SK-N-SH (cell line): Measurements from ENCODE around the gene CDC42EP3. TPM values are rescaled to one million over a fixed set of nuclear protein-coding genes. Genes with fewer than 3 reads are reported as not detected.

Experiments
- CTCF ChIA-PET: fragments of 300-600, 350-600 bp; formaldehyde crosslinking; extraction: SDS; loops from one replicate; lab custom pipeline; 2021; lab: Yijun Ruan, JAX
- POLR2A ChIA-PET: fragments of 350-600 bp; sonication (Branson Sonifier 250); formaldehyde crosslinking; extraction: SDS; loops from one replicate; lab custom pipeline; 2020; ENCODE audit warnings: antibody characterized with exemption, inconsistent platforms; lab: Yijun Ruan, JAX
- DNase-seq: peaks from one replicate; pipeline ENCODE4 v3.0.0; 2012
- H2AFZ ChIP-seq: fragments of 200-600 bp; sonication (generic); 2 replicates; pipeline ENCODE4 v1.8.1; 2016; ENCODE audit warnings: antibody characterized with exemption, mild to moderate bottlenecking, low read depth
- H3F3A ChIP-seq: fragments of 200-600 bp; sonication (generic); replicated peaks from 2 replicates; pipeline ENCODE3; 2016; ENCODE audit warnings: antibody characterized with exemption, mild to moderate bottlenecking; ENCODE audit not compliant: insufficient read depth
- H3K27ac ChIP-seq, 2 experiments: fragments of 200-500 bp in 1 of 2; fragments of 200-600 bp in 1 of 2; sonication (Bioruptor generic) in 1 of 2; sonication (generic), shearing (Covaris generic) in 1 of 2; 2 replicates each; pipeline versions ENCODE4 v1.5.1 to v1.6.1; 2014 to 2016; ENCODE audit warnings: low read depth in 2 of 2, inconsistent platforms in 1 of 2, low read length in 1 of 2, mild to moderate bottlenecking in 1 of 2, mixed read lengths in 1 of 2
- H3K27me3 ChIP-seq: fragments of 200-600 bp; sonication (generic), shearing (Covaris generic); 2 replicates; pipeline ENCODE4 v1.6.1; 2016; ENCODE audit warnings: mixed run types; ENCODE audit not compliant: insufficient read depth
- H3K36me3 ChIP-seq, 2 experiments: fragments of 200-500 bp in 1 of 2; fragments of 200-600 bp in 1 of 2; sonication (Bioruptor generic) in 1 of 2; sonication (generic) in 1 of 2; replicated peaks in 1 of 2; 2 replicates each; pipeline versions ENCODE3 to v1.5.1; 2014 to 2016; ENCODE audit warnings: low read length in 1 of 2, mild to moderate bottlenecking in 1 of 2; ENCODE audit not compliant: insufficient read depth in 2 of 2, control insufficient read depth in 1 of 2
- H3K4me1 ChIP-seq, 2 experiments: fragments of 200-500 bp in 1 of 2; fragments of 200-600 bp in 1 of 2; sonication (Bioruptor generic) in 1 of 2; sonication (generic), shearing (Covaris generic) in 1 of 2; 2 replicates each; pipeline versions ENCODE4 v1.5.1 to v1.6.1; 2014 to 2016; ENCODE audit warnings: low read depth in 1 of 2, low read length in 1 of 2, mixed run types in 1 of 2; ENCODE audit not compliant: insufficient read depth in 2 of 2, control insufficient read depth in 1 of 2
- H3K4me2 ChIP-seq: fragments of 200-600 bp; sonication (generic), shearing (Covaris generic); 2 replicates; pipeline ENCODE4 v1.6.1; 2017; ENCODE audit warnings: mixed run types
- H3K4me3 ChIP-seq, 2 experiments: fragments of 200-500 bp in 1 of 2; fragments of 200-600 bp in 1 of 2; sonication (Bioruptor generic) in 1 of 2; sonication (generic), shearing (Covaris generic) in 1 of 2; 2 replicates each; pipeline versions ENCODE4 v1.5.1 to v1.8.1; 2014 to 2016; ENCODE audit warnings: low read depth in 2 of 2, inconsistent platforms in 1 of 2, low read length in 1 of 2, mild to moderate bottlenecking in 1 of 2, mixed read lengths in 1 of 2, moderate library complexity in 1 of 2
- H3K79me2 ChIP-seq: fragments of 200-600 bp; sonication (generic); 2 replicates; pipeline ENCODE4 v1.8.1; 2017; ENCODE audit warnings: mild to moderate bottlenecking; ENCODE audit not compliant: insufficient read depth
- H3K9ac ChIP-seq: fragments of 200-600 bp; sonication (generic); 2 replicates; pipeline ENCODE4 v1.6.1; 2017; ENCODE audit warnings: mixed run types
- H3K9me2 ChIP-seq: fragments of 200-600 bp; sonication (generic); 2 replicates; pipeline ENCODE4 v1.6.1; 2017; ENCODE audit warnings: mixed run types
- H3K9me3 ChIP-seq: fragments of 200-600 bp; sonication (generic); 2 replicates; pipeline ENCODE4 v1.6.1; 2017; ENCODE audit warnings: mixed run types, mild to moderate bottlenecking, moderate library complexity
- H4K20me1 ChIP-seq: fragments of 200-600 bp; sonication (generic); 2 replicates; pipeline ENCODE4 v1.6.1; 2017; ENCODE audit warnings: mild to moderate bottlenecking, mixed run types; ENCODE audit not compliant: insufficient read depth
- ELF1 ChIP-seq: IDR thresholded peaks from 2 replicates; pipeline ENCODE4 v1.4.0; 2012
- EZH2phosphoT487 ChIP-seq: fragments of 200-600 bp; sonication (generic); IDR thresholded peaks from 2 replicates; pipeline ENCODE4 v1.6.1; 2017; ENCODE audit warnings: low read depth, mixed run types, mild to moderate bottlenecking, antibody characterized with exemption, moderate library complexity, borderline replicate concordance
- FOSL2 ChIP-seq: IDR thresholded peaks from 2 replicates; pipeline ENCODE4 v1.4.0; 2012; ENCODE audit warnings: low read depth, mild to moderate bottlenecking, moderate library complexity, borderline replicate concordance
- FOXM1 ChIP-seq: IDR thresholded peaks from 2 replicates; pipeline ENCODE4 v1.4.0; 2012; ENCODE audit warnings: low read depth, mild to moderate bottlenecking
- GABPA ChIP-seq: IDR thresholded peaks from 2 replicates; pipeline ENCODE4 v1.4.0; 2012; ENCODE audit warnings: low read depth, mild to moderate bottlenecking
- IRF3 ChIP-seq: fragments of 150-350 bp; IDR thresholded peaks from 2 replicates; pipeline ENCODE4 v1.6.1; 2016; ENCODE audit warnings: mild to moderate bottlenecking, low read depth, low read length
- MEF2A ChIP-seq: IDR thresholded peaks from 2 replicates; pipeline ENCODE4 v1.4.0; 2012; ENCODE audit warnings: low read depth, borderline replicate concordance
- NFIC ChIP-seq: IDR thresholded peaks from 2 replicates; pipeline ENCODE4 v1.4.0; 2012; ENCODE audit warnings: borderline replicate concordance
- PBX3 ChIP-seq: IDR thresholded peaks from 2 replicates; pipeline ENCODE4; 2012
- POLR2AphosphoS5 ChIP-seq: IDR thresholded peaks from 2 replicates; pipeline ENCODE4 v1.6.1; 2012; ENCODE audit warnings: low read depth, low read length
- RFX5 ChIP-seq: IDR thresholded peaks from 2 replicates; pipeline ENCODE4 v1.6.1; 2012; ENCODE audit warnings: mild to moderate bottlenecking, improper control_type of control experiment, low read length
- SIN3A ChIP-seq: IDR thresholded peaks from 2 replicates; pipeline ENCODE4 v1.6.1; 2012; ENCODE audit warnings: low read depth, mild to moderate bottlenecking, low read length, moderate library complexity, borderline replicate concordance
- TCF12 ChIP-seq: IDR thresholded peaks from 2 replicates; pipeline ENCODE4 v1.4.0; 2012
- WGBS: methylation state at CpG from one replicate; pipeline ENCODE4 v1.1.6; 2017; ENCODE audit warnings: low lambda C conversion rate; 5-methylcytosine and 5-hydroxymethylcytosine counted together
- polyA plus RNA-seq, 3 experiments: library from polyadenylated mRNA; depleted of rRNA; stranded (reverse); fragments of >200 nt; gene quantifications; 2 replicates each; pipeline ENCODE4 v1.2.3, GENCODE V29; 2012
- TF ChIP-seq, protein P1 (sequence below): IDR thresholded peaks from 2 replicates; pipeline ENCODE4 v1.4.0; 2012; ENCODE audit warnings: low read depth, borderline replicate concordance
- TF ChIP-seq, protein P2 (sequence below): IDR thresholded peaks from 2 replicates; pipeline ENCODE4 v1.4.0; 2012; ENCODE audit warnings: low read depth, borderline replicate concordance

The CDC42EP3 gene
- polyA plus RNA-seq, 1 of the 3 experiments (the other 2 are of a cell fraction) = 87.5 TPM

DNA sequence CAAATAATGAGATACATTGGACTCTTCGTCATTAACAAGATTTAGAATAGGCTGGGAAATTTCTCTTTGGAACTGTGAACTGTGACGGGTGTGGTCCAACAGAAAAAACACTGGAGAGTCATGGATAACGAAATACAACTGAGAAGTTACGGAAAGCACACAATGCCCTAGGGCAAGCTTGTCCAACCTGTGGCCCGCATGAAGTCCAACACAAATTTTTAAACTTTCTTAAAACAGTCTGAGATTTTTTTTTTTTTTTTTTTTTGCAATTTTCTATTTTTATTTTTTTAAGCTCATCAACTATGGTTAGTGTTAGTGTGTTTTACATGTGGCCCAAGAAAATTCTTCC lies 27.7 kb downstream of the CDC42EP3 start:
- no peak overlapping the region for H2AFZ ChIP-seq
- ChIA-PET POLR2A (interaction anchor here (0.5 to 0.9 kb wide), 2 partner anchors 27 to 1425 kb away, joined by 3 to 6 read pairs; no protein-coding TSS in a partner anchor), CTCF (interaction anchor here (1.0 to 4.5 kb wide), 6 partner anchors 11 to 248 kb away, joined by 3 to 17 read pairs (median 5); no protein-coding TSS in a partner anchor)
- H3K79me2 ChIP-seq = peaks cover 75% of the 10 kb centered on the region
- H3K27me3 ChIP-seq = no peaks in the 10 kb centered on the region
- no peaks in the 10 kb centered on the region for H3K9me2 ChIP-seq
- TF ChIP-seq GABPA (no peak), POLR2AphosphoS5 (0 out of 2 replicates have a peak, but pooled peaks have one; percentile 1)
- H3K4me3 ChIP-seq = no peak overlapping the region
- H3K4me1 ChIP-seq = peaks cover 52 to 66% of the 10 kb centered on the region in 2 experiments
- peaks cover 19% of the 10 kb centered on the region; the same call in 1 of the 2 replicates for H4K20me1 ChIP-seq
- H3K9ac ChIP-seq = no peak overlapping the region
- peaks cover 84 to 87% of the 10 kb centered on the region in 2 experiments for H3K36me3 ChIP-seq
- H3K4me2 ChIP-seq = no peak overlapping the region
- H3K27ac ChIP-seq = peak overlapping the region; percentile 93 to 95; a peak in 3 of 4 replicates
- H3K9me3 ChIP-seq = no peaks in the 10 kb centered on the region
- H3F3A ChIP-seq = peaks cover 87% of the 10 kb centered on the region
- DNase-seq = no peak
- 97% methylated on average over 5 of the region's 5 CpGs for WGBS

GRCh38 chr2:37642907-37643729 lies 28.3 kb downstream of the CDC42EP3 start:
- peaks cover 78 to 81% of the 10 kb centered on the region in 2 experiments for H3K36me3 ChIP-seq
- POLR2A ChIA-PET = interaction anchor here (0.6 kb wide), 1 partner anchor 93 kb away, joined by 3 read pairs; no protein-coding TSS in a partner anchor
- H3F3A ChIP-seq = peaks cover 88% of the 10 kb centered on the region
- H3K4me1 ChIP-seq = peaks cover 54 to 63% of the 10 kb centered on the region in 2 experiments
- peak overlapping the region; percentile 93 to 95 for H3K27ac ChIP-seq
- H3K9me2 ChIP-seq = no peaks in the 10 kb centered on the region
- peak overlapping the region; percentile 12; the same call in 1 of the 2 replicates for H3K9ac ChIP-seq
- no peak for DNase-seq
- H2AFZ ChIP-seq = no peak overlapping the region
- no peaks in the 10 kb centered on the region for H3K9me3 ChIP-seq
- H3K27me3 ChIP-seq = no peaks in the 10 kb centered on the region
- no peak for TF ChIP-seq PBX3
- no peak; the same call in 1 of the 2 replicates for TF ChIP-seq POLR2AphosphoS5
- no peak for TF ChIP-seq NFIC
- TF ChIP-seq EZH2phosphoT487 = no peak
- TF ChIP-seq GABPA = no peak
- no peak for TF ChIP-seq RFX5
- no peak for TF ChIP-seq MEF2A
- no peak for TF ChIP-seq ELF1
- no peak for TF ChIP-seq TCF12
- TF ChIP-seq, protein P1, sequence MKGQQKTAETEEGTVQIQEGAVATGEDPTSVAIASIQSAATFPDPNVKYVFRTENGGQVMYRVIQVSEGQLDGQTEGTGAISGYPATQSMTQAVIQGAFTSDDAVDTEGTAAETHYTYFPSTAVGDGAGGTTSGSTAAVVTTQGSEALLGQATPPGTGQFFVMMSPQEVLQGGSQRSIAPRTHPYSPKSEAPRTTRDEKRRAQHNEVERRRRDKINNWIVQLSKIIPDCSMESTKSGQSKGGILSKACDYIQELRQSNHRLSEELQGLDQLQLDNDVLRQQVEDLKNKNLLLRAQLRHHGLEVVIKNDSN = no peak
- no peak for TF ChIP-seq IRF3
- no peak for TF ChIP-seq FOSL2
- no peak for TF ChIP-seq FOXM1
- TF ChIP-seq, protein P2, sequence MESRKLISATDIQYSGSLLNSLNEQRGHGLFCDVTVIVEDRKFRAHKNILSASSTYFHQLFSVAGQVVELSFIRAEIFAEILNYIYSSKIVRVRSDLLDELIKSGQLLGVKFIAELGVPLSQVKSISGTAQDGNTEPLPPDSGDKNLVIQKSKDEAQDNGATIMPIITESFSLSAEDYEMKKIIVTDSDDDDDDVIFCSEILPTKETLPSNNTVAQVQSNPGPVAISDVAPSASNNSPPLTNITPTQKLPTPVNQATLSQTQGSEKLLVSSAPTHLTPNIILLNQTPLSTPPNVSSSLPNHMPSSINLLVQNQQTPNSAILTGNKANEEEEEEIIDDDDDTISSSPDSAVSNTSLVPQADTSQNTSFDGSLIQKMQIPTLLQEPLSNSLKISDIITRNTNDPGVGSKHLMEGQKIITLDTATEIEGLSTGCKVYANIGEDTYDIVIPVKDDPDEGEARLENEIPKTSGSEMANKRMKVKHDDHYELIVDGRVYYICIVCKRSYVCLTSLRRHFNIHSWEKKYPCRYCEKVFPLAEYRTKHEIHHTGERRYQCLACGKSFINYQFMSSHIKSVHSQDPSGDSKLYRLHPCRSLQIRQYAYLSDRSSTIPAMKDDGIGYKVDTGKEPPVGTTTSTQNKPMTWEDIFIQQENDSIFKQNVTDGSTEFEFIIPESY = no peak
- no peak for TF ChIP-seq SIN3A
- H3K79me2 ChIP-seq = peaks cover 70% of the 10 kb centered on the region
- CTCF ChIA-PET = interaction anchor here (0.7 to 4.5 kb wide), 8 partner anchors 10 to 248 kb away, joined by 3 to 17 read pairs (median 4); no protein-coding TSS in a partner anchor
- peak overlapping the region; percentile 42 for H3K4me2 ChIP-seq
- no peak overlapping the region for H3K4me3 ChIP-seq
- 81% methylated on average over 6 of the region's 6 CpGs for WGBS
- peaks cover 13% of the 10 kb centered on the region; the same call in 1 of the 2 replicates for H4K20me1 ChIP-seq
